ENCODE measurements around the gene DHFR. TPM values are rescaled to one million over a fixed set of nuclear protein-coding genes. Genes with fewer than 3 reads are reported as not detected.
A peak's percentile ranks its signal among the peaks of the same experiment; 100 is the strongest.

Gene DHFR
- 10 to 100 TPM in 1 of 4 donors, 1 to 10 TPM in 3; 4.3 to 14.8 (median 8.6) TPM for total RNA-seq

DNA sequence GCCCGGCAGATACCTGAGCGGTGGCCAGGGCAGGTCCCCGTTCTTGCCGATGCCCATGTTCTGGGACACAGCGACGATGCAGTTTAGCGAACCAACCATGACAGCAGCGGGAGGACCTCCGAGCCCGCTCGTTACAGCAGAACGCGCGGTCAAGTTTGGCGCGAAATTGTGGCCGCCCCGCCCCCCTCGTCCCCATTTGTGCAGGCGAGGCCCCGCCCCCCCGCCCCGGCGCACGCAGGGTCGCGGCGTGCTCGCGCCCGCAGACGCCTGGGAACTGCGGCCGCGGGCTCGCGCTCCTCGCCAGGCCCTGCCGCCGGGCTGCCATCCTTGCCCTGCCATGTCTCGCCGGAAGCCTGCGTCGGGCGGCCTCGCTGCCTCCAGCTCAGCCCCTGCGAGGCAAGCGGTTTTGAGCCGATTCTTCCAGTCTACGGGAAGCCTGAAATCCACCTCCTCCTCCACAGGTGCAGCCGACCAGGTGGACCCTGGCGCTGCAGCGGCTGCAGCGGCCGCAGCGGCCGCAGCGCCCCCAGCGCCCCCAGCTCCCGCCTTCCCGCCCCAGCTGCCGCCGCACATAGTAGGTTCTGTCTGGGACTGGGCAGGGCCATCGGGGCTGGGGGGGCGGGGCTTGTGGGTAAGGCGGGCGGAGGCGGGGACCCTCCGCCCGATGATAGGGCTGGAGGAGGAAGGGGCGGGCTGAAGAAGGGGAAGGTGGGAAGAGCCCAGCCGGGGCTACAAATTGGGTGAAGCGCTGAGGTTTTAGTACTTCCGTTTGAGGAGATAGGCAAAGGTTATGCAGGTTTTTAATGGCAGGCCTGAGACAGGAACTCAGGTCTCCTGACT, at the start of gene DHFR, which contains the start of gene MSH3:
Gene DHFR, minus strand, starts transcription at position 593 of the 840 bp plus-strand sequence. Its CDS starts 494 bp downstream, at position 99.
Gene MSH3, plus strand, starts transcription at position 262 of the 840 bp plus-strand sequence. Its CDS starts 76 bp downstream, at position 338.
- no peaks in the 10 kb centered on the region for H3K27me3 ChIP-seq
- peaks cover 0 to 33% of the 10 kb centered on the region in 2 donors for H3K36me3 ChIP-seq
- H3K27ac ChIP-seq = peak within 1 kb of the TSS; percentile 56 to 94 (median 94)
- peak within 1 kb of the TSS; percentile 45 to 95 for H3K4me3 ChIP-seq
- WGBS, 2 donors (ENCODE audit: low coverage in 1 of 2) = 0% methylated on average over 1 to 2 of the region's 74 CpGs
- no peaks in the 10 kb centered on the region for H3K9me3 ChIP-seq
- peak; percentile 68 for ATAC-seq
- peaks cover 5 to 23% (median 9%) of the 10 kb centered on the region in 3 donors for H3K4me1 ChIP-seq
- TF ChIP-seq POLR2AphosphoS5 (IDR thresholded peaks at IDR 0.05) (peak; percentile 2), EP300 (IDR thresholded peaks at IDR 0.05) (no peak), POLR2A (IDR thresholded peaks at IDR 0.05) (peak; percentile 63 to 67)
- TF ChIP-seq, protein P1, sequence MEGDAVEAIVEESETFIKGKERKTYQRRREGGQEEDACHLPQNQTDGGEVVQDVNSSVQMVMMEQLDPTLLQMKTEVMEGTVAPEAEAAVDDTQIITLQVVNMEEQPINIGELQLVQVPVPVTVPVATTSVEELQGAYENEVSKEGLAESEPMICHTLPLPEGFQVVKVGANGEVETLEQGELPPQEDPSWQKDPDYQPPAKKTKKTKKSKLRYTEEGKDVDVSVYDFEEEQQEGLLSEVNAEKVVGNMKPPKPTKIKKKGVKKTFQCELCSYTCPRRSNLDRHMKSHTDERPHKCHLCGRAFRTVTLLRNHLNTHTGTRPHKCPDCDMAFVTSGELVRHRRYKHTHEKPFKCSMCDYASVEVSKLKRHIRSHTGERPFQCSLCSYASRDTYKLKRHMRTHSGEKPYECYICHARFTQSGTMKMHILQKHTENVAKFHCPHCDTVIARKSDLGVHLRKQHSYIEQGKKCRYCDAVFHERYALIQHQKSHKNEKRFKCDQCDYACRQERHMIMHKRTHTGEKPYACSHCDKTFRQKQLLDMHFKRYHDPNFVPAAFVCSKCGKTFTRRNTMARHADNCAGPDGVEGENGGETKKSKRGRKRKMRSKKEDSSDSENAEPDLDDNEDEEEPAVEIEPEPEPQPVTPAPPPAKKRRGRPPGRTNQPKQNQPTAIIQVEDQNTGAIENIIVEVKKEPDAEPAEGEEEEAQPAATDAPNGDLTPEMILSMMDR (IDR thresholded peaks at IDR 0.05) = peak in 2 of 4 experiments; percentile 19 to 52

DNA sequence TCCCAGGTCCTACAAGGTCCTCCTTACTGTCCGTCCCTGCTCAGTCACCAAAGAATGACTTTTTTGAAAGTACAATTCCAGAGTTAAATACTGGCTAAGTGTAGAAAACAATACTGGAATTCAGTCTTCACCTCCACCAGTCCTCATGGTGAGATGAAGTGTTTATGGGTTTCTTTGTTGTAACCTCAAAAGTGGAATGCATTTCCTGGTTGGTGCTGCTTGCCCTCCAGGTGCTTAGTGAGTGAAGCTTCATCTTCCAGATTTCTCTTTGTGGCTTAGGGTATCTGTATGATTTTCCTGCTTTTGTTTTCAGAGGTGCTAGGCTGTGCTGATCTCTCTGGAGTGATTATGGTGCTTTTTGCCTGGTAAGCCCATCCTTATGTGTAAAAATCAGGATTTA, 49.4 kb upstream of the DHFR start:
- H3K4me1 ChIP-seq = no peaks in the 10 kb centered on the region
- H3K36me3 ChIP-seq = peaks cover 0 to 39% of the 10 kb centered on the region in 2 donors
- WGBS, 2 donors (ENCODE audit: low coverage in 1 of 2) = 80 to 100% methylated on average over 1 of the region's 1 CpG
- no peak for TF ChIP-seq POLR2AphosphoS5 (IDR thresholded peaks at IDR 0.05)
- no peaks in the 10 kb centered on the region for H3K9me3 ChIP-seq
- no peak overlapping the region for H3K27ac ChIP-seq
- ATAC-seq = no peak
- no peak overlapping the region for H3K4me3 ChIP-seq
- no peaks in the 10 kb centered on the region for H3K27me3 ChIP-seq

DNA sequence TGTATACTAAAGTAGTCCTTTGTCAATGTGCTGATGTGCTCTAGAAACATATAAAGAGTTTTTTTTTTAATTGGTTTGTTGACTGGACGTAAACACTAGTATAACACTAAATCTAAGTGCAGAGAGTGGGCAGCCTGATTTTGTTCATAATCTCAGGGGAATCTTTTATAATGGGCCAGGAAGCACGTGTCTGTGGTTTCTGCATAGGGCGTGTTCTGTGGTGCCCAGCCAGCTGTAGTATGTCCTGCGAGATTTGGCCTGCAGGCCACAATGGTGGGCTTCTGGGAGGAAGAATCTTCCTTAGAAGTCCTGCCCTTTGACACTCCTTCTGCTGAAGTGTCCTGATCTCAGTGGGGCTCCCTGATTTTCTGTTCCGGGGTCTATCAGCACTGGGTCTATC, 49.0 kb upstream of the DHFR start:
- Histone ChIP-seq H3K9me3 (no peaks in the 10 kb centered on the region), H3K27me3 (no peaks in the 10 kb centered on the region), H3K27ac (no peak overlapping the region), H3K4me3 (no peak overlapping the region), H3K4me1 (no peaks in the 10 kb centered on the region), H3K36me3 (peaks cover 0 to 36% of the 10 kb centered on the region in 2 donors)
- WGBS, 2 donors (ENCODE audit: low coverage in 1 of 2) = 78% methylated on average over 2 to 5 of the region's 5 CpGs
- no peak for ATAC-seq
- TF ChIP-seq, protein P1 (IDR thresholded peaks at IDR 0.05) = no peak
- no peak for TF ChIP-seq POLR2AphosphoS5 (IDR thresholded peaks at IDR 0.05)
- no peak for TF ChIP-seq POLR2A (IDR thresholded peaks at IDR 0.05)
- no peak for TF ChIP-seq EP300 (IDR thresholded peaks at IDR 0.05)

DNA sequence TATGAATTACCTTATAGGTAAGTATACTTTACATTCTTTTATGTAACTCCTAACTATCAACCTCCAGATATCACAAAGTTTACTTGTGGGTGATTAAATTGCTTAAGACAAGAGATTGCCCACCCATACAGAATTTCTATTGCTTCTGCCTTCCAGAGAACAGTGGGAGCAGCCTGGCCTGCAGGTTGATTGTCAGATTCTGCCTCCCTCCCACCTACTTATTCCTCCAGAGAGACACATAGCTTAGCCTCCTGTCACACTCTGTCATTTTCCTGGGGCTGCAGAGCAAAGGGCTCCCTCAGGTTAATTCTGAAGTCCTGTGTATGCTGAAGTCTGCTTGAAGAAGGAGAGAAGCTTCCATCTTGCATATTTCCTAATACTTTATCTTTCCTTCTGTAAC, 48.5 kb upstream of the DHFR start:
- Histone ChIP-seq H3K9me3 (no peaks in the 10 kb centered on the region), H3K4me1 (no peaks in the 10 kb centered on the region), H3K27me3 (no peaks in the 10 kb centered on the region), H3K27ac (no peak overlapping the region), H3K36me3 (peaks cover 0 to 33% of the 10 kb centered on the region in 2 donors), H3K4me3 (no peak overlapping the region)
- no peak for TF ChIP-seq POLR2AphosphoS5 (IDR thresholded peaks at IDR 0.05)
- TF ChIP-seq POLR2A (IDR thresholded peaks at IDR 0.05) = no peak
- no peak for TF ChIP-seq EP300 (IDR thresholded peaks at IDR 0.05)
- TF ChIP-seq, protein P1 (IDR thresholded peaks at IDR 0.05) = no peak
- ATAC-seq = no peak

DNA sequence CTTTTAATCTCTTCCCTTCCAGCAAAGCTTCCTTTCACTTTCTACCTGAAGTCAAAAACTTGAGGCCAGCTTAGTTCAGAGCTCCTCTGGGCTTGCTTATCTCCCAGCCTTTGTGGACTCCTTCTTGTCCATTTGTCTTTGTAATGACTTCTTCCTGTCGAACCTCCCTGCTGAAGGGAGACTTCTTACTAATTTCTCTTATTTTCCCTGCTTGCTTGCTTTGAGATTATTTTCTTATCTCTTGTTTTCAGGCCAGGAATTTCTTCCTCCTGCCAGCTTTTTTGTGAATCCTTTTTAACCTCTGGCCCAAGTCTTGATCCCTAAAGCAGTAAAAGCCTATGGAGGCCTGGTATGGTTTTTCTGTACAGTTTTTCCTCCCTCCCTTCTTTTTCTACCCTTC, 46.8 kb upstream of the DHFR start:
- WGBS, 2 donors (ENCODE audit: low coverage in 1 of 2) = 23% methylated on average over 1 of the region's 1 CpG; no CpG with 5 or more reads in 1 of the 2 donors

More for the DNA sequence above, 46.8 kb upstream of the DHFR start:
- Histone ChIP-seq H3K27ac (no peak overlapping the region), H3K4me1 (no peaks in the 10 kb centered on the region), H3K27me3 (no peaks in the 10 kb centered on the region), H3K4me3 (no peak overlapping the region), H3K9me3 (no peaks in the 10 kb centered on the region), H3K36me3 (peaks cover 0 to 37% of the 10 kb centered on the region in 2 donors)
- ATAC-seq = no peak
- TF ChIP-seq POLR2A (IDR thresholded peaks at IDR 0.05) (no peak), POLR2AphosphoS5 (IDR thresholded peaks at IDR 0.05) (no peak), EP300 (IDR thresholded peaks at IDR 0.05) (no peak)
- TF ChIP-seq, protein P1 (IDR thresholded peaks at IDR 0.05) = no peak
